HG03565 (cell line): ENCODE measurements around the gene PDGFA.

Experiments
- ATAC-seq: cut with Tn5 transposase; IDR thresholded peaks from one replicate; pipeline ENCODE4 v1.9.1; 2021; ENCODE audit warnings: mild to moderate bottlenecking, moderate library complexity; ENCODE audit not compliant: unreplicated experiment

PDGFA gene

GRCh38 chr7:517774-518629 is 1.6 kb downstream of the PDGFA start:
- no peak for ATAC-seq

- no peak for ATAC-seq
Observed at GRCh38 chr7:516606-517456, 2.8 kb downstream of the PDGFA start.

- ATAC-seq, result no peak
Observed at GRCh38 chr7:516216-516605, 3.4 kb downstream of the PDGFA start.

GRCh38 chr7:515628-516027 is 4.0 kb downstream of the PDGFA start:
- ATAC-seq, result no peak

- no peak for ATAC-seq
Observed at GRCh38 chr7:514651-515598, 4.7 kb downstream of the PDGFA start.

- ATAC-seq, result no peak
Observed at GRCh38 chr7:514242-514641, 5.4 kb downstream of the PDGFA start.

- no peak for ATAC-seq
Observed at GRCh38 chr7:513521-514166, 6.0 kb downstream of the PDGFA start.

- ATAC-seq, result no peak
Observed at GRCh38 chr7:512541-513311, 6.9 kb downstream of the PDGFA start.

- no peak for ATAC-seq
Observed at GRCh38 chr7:512146-512510, 7.5 kb downstream of the PDGFA start.

GRCh38 chr7:511476-512145 is 8.0 kb downstream of the PDGFA start:
- ATAC-seq, result no peak

- no peak for ATAC-seq
Observed at GRCh38 chr7:510782-511281, 8.8 kb downstream of the PDGFA start.

- ATAC-seq, result no peak
Observed at GRCh38 chr7:510131-510481, 9.5 kb downstream of the PDGFA start.

- no peak for ATAC-seq
Observed at GRCh38 chr7:509426-510130, 10.1 kb downstream of the PDGFA start.

GRCh38 chr7:508461-509170 is 11.0 kb downstream of the PDGFA start:
- no peak for ATAC-seq

- ATAC-seq, result no peak
Observed at GRCh38 chr7:507623-508300, 11.9 kb downstream of the PDGFA start.

- ATAC-seq, result no peak
Observed at GRCh38 chr7:506921-507622, 12.6 kb downstream of the PDGFA start.

GRCh38 chr7:506391-506831 is 13.2 kb downstream of the PDGFA start:
- no peak for ATAC-seq
